GM19452 (cell line): ENCODE measurements around the gene TSHZ2.
"Not testable (repeated sequence)": the region's sequence is repeated elsewhere in the genome, so short reads cannot be mapped to it uniquely, and the experiment has no call there.

Source experiments
- ATAC-seq: cut with Tn5 transposase; IDR thresholded peaks from one replicate; pipeline ENCODE4 v1.9.1; 2021; ENCODE audit not compliant: unreplicated experiment

Gene TSHZ2

DNA sequence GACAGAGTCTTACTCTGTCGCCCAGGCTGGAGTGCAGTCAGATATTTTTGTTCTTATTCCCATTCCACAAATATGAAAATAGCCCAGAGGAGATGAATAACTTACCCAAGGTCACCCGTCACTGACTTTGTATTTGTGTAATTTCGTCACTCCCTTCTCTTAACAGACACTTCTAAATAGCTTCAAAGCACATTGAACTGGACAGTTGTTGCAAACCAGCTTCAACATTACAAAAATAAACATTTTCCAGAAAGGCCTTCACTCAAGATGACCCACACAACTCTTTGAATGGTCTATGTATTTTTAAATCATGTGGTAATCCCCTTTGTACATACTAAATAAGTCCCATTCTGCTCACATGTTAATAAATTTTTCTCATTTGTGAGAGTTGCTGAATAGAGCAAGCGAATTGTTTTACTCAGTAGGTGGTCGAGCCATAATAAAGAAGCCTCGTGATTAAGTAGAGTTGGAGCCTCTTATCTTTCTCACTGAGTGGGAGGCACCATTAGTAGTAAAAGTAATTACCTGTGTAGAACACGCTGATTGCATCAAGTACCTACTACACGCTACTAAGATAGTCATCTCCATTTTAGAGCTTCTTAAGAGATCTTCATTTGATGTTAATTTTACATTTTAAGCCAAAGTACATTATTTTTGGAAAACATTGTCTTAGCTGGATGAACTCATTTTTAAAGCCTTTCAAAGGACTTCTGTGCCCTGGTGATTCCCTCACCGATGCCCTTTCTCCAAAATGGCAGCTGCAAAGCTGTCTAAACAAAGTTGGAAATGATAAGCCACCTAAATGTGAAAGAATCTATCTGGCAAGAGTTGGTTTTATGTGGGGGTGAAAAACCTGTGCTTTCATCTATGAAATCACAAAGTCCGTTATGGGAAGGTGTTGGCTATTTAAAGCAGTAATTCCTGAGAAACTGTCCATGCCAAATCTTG, 110.0 kb downstream of the TSHZ2 start:
- no peak for ATAC-seq

GRCh38 chr20:53083411-53083810, 111.3 kb downstream of the TSHZ2 start:
- no peak for ATAC-seq

DNA sequence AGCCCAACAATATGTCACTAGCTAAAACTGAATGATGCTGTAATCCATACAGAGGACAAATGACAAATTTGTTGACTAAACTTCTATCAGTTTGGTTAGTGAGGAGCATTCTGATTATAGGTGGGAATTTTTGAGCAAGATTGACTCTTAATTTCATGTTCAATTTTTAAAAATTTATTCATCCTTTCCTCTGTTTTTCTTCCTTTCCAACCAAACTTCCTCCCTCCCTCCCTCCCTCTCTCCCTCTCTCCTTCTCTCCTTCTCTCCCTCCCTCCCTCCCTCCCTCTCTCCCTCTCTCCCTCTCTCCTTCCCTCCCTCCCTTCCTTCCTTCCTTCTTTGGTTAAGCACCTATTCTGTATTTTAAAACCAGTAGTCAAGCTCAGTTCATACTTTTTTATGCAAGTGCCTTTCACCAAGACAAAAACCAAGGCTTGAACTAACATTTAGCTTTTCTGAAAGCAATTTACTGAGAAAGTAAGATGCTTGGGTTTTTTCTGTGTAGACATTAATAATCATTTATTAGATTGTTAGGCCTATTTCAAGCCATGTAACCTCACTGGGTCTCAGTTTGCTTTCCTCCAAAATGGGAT, 112.3 kb downstream of the TSHZ2 start:
- no peak for ATAC-seq

GRCh38 chr20:53085720-53086119, 113.6 kb downstream of the TSHZ2 start:
- ATAC-seq, result no peak

DNA sequence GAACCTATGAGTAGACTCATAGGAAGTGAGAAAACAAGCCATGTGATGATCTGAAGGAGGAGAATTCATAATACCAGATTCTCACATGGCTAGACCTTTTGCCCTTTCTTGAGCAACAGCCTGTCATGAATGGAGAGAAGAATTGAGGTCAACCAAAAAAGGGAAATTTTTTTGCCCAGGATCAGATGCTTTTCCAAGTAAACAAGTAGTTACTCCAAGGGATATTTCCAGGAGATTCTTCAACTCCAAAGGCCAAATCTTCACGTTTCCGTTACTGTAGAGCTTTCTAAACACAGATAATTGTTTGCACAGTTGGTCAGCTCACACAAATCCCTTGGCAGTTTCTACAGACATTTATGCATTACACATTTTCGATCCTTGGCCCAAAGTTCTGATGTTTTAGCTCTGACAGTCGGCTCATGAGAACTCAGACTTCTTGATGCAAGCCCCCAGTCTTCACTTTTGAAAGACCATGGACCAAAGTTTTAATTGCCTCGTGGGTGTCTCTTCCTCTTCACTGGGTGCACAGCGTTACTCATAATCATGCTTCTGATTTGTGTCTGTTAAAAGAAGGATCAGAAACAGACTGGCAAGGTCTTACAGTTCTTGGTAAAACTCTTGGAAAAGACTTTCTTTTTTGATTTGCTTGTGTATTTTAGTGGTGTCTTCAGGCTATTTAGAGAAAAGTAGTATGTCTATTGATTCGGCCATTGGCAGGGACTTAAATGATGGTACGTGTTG, 115.0 kb downstream of the TSHZ2 start:
- ATAC-seq, result no peak

DNA sequence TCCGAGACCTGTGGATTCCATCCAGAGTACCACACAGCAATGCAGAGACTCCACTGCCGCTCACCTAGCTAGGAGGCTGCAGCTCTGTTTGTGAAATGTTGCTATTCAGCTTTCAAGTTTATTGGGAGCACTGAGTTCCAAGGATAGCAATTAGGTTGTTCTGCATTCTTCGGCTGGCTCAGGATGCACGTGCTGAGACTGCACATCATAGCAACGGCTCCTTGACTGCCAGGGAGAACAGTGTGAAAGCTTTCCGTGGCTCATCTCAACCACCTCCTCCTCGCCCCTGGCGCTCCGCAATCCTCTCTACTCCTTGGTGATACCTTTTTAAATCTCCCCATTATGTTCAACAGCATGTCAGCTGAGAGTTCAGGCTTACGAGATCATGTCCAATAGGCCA, 116.6 kb downstream of the TSHZ2 start:
- ATAC-seq, result no peak

DNA sequence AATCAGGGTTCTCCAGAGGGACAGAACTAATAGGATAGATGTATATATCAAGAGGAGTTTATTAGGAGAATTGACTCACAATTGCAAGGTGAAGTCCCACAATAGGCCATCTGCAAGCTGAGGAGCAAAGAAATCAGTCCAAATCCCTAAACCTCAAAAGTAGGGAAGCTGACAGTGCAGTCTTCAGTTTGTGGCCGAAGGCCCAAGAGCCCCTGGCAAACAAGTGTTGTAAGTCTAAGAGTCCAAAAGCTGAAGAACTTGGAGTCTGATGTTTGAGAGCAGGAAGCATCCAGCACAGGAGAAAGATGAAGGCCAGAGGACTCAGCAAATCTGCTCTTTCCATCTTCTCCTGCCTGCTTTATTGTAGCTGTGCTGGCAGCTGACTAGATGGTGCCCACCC, 117.7 kb downstream of the TSHZ2 start:
- ATAC-seq, result not testable (repeated sequence)

GRCh38 chr20:53091789-53092188, 119.6 kb downstream of the TSHZ2 start:
- no peak for ATAC-seq

DNA sequence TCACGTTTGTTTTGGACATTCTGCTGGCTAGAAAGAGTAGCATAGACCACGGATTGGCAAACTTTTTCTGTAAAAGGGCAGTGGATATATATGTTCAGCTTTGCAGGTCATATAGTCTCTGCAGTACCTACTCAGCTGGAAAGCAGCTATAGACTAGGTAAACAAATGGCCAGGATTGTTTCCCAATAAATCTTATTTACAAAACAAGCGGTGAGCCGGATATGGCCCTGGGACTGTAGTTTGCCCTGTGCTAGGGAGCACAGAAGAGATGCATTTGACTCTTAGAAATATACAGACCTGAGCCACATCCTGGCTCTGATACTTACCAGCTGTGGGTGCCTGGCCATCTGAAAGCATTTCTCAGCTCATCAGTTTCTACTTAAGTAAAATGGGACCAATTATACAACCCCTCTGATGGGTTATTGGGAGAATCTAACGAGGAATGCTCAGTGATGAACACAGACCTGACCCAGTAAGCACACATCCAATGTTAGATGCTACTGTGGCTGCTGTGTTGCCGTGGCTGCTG, 120.7 kb downstream of the TSHZ2 start:
- ATAC-seq, result no peak

DNA sequence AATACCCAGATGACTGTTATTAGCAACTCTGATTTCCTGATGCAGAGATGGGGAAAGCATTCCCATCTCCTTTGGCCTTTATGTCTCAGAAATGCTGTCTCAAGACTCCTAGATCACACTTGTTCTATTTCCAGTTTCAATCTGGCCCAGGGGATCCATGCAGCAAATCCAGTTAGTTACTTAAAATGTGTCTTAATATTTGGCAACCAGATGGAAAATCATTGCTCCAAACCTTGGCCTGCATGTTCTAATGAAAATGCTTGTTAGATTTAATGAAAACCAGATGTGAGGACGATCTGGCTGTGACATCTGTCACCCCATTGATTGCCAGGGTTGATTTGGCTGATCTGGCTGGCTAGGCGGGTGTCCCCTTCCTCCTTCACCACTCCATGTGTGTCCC, 125.2 kb downstream of the TSHZ2 start:
- no peak for ATAC-seq

GRCh38 chr20:53097791-53098190, 125.6 kb downstream of the TSHZ2 start:
- no peak for ATAC-seq

GRCh38 chr20:53098621-53099020, 126.5 kb downstream of the TSHZ2 start:
- ATAC-seq, result no peak

- ATAC-seq, result no peak
Measured at GRCh38 chr20:53099856-53100255, 127.7 kb downstream of the TSHZ2 start.

- no peak for ATAC-seq
Measured at GRCh38 chr20:53100476-53100911, 128.3 kb downstream of the TSHZ2 start.

GRCh38 chr20:53101992-53102760, 130.0 kb downstream of the TSHZ2 start:
- ATAC-seq, result no peak

- ATAC-seq, result no peak
Measured at GRCh38 chr20:53103124-53103523, 131.0 kb downstream of the TSHZ2 start.

DNA sequence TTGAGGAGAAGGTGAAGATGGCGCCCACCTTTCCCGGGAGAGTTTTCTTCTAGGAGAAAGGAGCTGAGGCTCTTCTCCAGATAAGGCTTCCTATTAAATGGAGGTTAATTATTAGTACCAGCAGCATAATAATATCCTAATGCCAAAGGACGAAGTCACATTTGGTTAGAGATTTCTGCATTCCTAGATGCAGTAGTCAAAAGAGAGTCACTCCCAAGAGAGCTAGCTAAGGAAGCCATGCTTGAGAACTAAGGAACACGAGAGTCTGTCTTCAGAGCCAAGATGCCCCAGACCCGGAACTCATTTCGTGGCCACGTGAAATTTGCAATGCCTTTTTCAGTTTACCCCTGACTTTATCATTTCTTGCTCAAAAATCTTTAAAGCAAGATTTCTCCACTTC, 132.7 kb downstream of the TSHZ2 start:
- no peak for ATAC-seq

DNA sequence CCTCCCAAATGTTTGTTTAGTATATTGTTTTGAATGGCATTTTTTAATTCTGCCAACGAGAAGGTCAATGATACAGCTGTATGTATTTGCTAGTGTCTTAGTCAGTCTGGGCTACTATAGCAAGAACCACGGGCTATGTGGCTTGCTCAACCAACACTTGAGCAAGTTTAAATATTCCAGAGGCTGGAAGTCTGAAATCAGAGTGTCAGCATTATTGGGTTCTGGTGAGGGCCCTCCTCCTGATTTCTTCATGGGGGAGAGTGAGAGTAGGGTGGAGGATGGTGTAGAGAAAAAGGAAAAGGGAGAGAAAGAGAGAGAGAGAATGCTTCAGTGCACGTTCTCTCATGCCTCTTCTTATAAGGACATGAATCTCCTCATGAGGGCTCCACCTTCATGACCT, 144.6 kb downstream of the TSHZ2 start:
- no peak for ATAC-seq

- no peak for ATAC-seq
Measured at GRCh38 chr20:53122853-53123252, 150.7 kb downstream of the TSHZ2 start.

- ATAC-seq, result no peak
Measured at GRCh38 chr20:53124075-53124551, 152.0 kb downstream of the TSHZ2 start.

GRCh38 chr20:53124803-53125202, 152.6 kb downstream of the TSHZ2 start:
- no peak for ATAC-seq
